ENCODE measurements around the gene OBSCN. TPM values are rescaled to one million over a fixed set of nuclear protein-coding genes. Genes with fewer than 3 reads are reported as not detected.

Gene OBSCN
- total and polyA plus RNA-seq, 2 donors (not counting 1 experiment from before 2014, with no cell fraction given): 10.0 to 63.9 TPM

GRCh38 chr1:228204958-228205357 lies 2.9 kb upstream of the OBSCN start:
- Histone ChIP-seq H3K27me3 (replicated peaks in 1 of 4; ENCODE audit: control extremely low read depth in 1 of 4, control insufficient read depth in 3 of 4, insufficient read depth in 4 of 4, low read length in 3 of 4) (peaks cover 0 to 18% (median 0%) of the 10 kb centered on the region in 4 experiments), H3K4me1 (ENCODE audit: control insufficient read depth in 2 of 2, insufficient read depth in 2 of 2, low read length in 2 of 2) (no peaks in the 10 kb centered on the region), H3K9me3 (ENCODE audit: control extremely low read depth in 1 of 3, control insufficient read depth in 2 of 3, insufficient read depth in 1 of 3, low read length in 2 of 3) (peaks cover 0 to 4% (median 3%) of the 10 kb centered on the region in 3 donors), H3K4me3 (ENCODE audit: control extremely low read depth in 1 of 5, extremely low read depth in 1 of 5, insufficient read depth in 1 of 5, low read depth in 2 of 5, low read length in 4 of 5) (no peak overlapping the region), H4K20me1 (ENCODE audit: control insufficient read depth, insufficient read depth, low read length, poor library complexity, severe bottlenecking) (no peaks in the 10 kb centered on the region), H3K9ac (ENCODE audit: low read length) (no peak overlapping the region), H2AFZ (ENCODE audit: insufficient read depth, low read depth, low read length, poor library complexity, severe bottlenecking) (no peak overlapping the region), H3K27ac (ENCODE audit: low read length in 2 of 2) (no peak overlapping the region), H3K36me3 (replicated peaks in 1 of 2; ENCODE audit: control extremely low read depth in 1 of 2, control insufficient read depth in 1 of 2, extremely low read depth in 1 of 2, insufficient read depth in 2 of 2, low read length in 1 of 2) (no peaks in the 10 kb centered on the region), H3K79me2 (ENCODE audit: control insufficient read depth, insufficient read depth, low read length) (no peaks in the 10 kb centered on the region), H3K4me2 (replicated peaks; ENCODE audit: low read depth, low read length, poor library complexity, severe bottlenecking) (no peak overlapping the region)
- CTCF ChIA-PET: no interaction called here
- POLR2A ChIA-PET: no interaction called here
- Mint-ChIP-seq H3K27me3 (peaks cover 3% of the 10 kb centered on the region), H3K4me1 (no peaks in the 10 kb centered on the region), H3K27ac (no peak overlapping the region), H3K4me3 (no peak overlapping the region), H3K9me3 (ENCODE audit: insufficient read depth) (no peaks in the 10 kb centered on the region)
- 60% methylated on average over 4 of the region's 8 CpGs for WGBS (ENCODE audit: insufficient coverage)
- DNase-seq (no peak), ATAC-seq (ENCODE audit: low read depth) (no peak)
- intact Hi-C loops (cut with micrococcal nuclease): no loop called here
- TF ChIP-seq EZH2 (IDR thresholded peaks at IDR 0.05; ENCODE audit: borderline replicate concordance, insufficient read depth, low read depth, low read length, poor library complexity, severe bottlenecking) (no peak), CTCF (IDR thresholded peaks at IDR 0.05) (no peak)

GRCh38 chr1:228205526-228206436 lies 2.1 kb upstream of the OBSCN start:
- DNase-seq (no peak), ATAC-seq (ENCODE audit: low read depth) (no peak)
- Histone ChIP-seq H3K4me2 (replicated peaks; ENCODE audit: low read depth, low read length, poor library complexity, severe bottlenecking) (no peak overlapping the region), H3K9ac (ENCODE audit: low read length) (no peak overlapping the region), H4K20me1 (ENCODE audit: control insufficient read depth, insufficient read depth, low read length, poor library complexity, severe bottlenecking) (no peaks in the 10 kb centered on the region), H3K36me3 (replicated peaks in 1 of 2; ENCODE audit: control extremely low read depth in 1 of 2, control insufficient read depth in 1 of 2, extremely low read depth in 1 of 2, insufficient read depth in 2 of 2, low read length in 1 of 2) (no peaks in the 10 kb centered on the region), H3K9me3 (ENCODE audit: control extremely low read depth in 1 of 3, control insufficient read depth in 2 of 3, insufficient read depth in 1 of 3, low read length in 2 of 3) (no peaks in the 10 kb centered on the region), H3K27me3 (replicated peaks in 1 of 4; ENCODE audit: control extremely low read depth in 1 of 4, control insufficient read depth in 3 of 4, insufficient read depth in 4 of 4, low read length in 3 of 4) (peaks cover 0 to 18% (median 0%) of the 10 kb centered on the region in 4 experiments), H3K27ac (ENCODE audit: low read length in 2 of 2) (no peak overlapping the region), H3K4me3 (ENCODE audit: control extremely low read depth in 1 of 5, extremely low read depth in 1 of 5, insufficient read depth in 1 of 5, low read depth in 2 of 5, low read length in 4 of 5) (no peak overlapping the region), H3K79me2 (ENCODE audit: control insufficient read depth, insufficient read depth, low read length) (no peaks in the 10 kb centered on the region), H2AFZ (ENCODE audit: insufficient read depth, low read depth, low read length, poor library complexity, severe bottlenecking) (no peak overlapping the region), H3K4me1 (ENCODE audit: control insufficient read depth in 2 of 2, insufficient read depth in 2 of 2, low read length in 2 of 2) (no peaks in the 10 kb centered on the region)
- H3K4me3 Mint-ChIP-seq: no peak overlapping the region
- POLR2A ChIA-PET: no interaction called here
- H3K27ac Mint-ChIP-seq: no peak overlapping the region
- 70% methylated on average over 8 of the region's 15 CpGs for WGBS (ENCODE audit: insufficient coverage)
- H3K27me3 Mint-ChIP-seq: peaks cover 3% of the 10 kb centered on the region
- intact Hi-C loops (cut with micrococcal nuclease): no loop called here
- H3K4me1 Mint-ChIP-seq: no peaks in the 10 kb centered on the region
- TF ChIP-seq CTCF (IDR thresholded peaks at IDR 0.05) (no peak), EZH2 (IDR thresholded peaks at IDR 0.05; ENCODE audit: borderline replicate concordance, insufficient read depth, low read depth, low read length, poor library complexity, severe bottlenecking) (no peak)
- H3K9me3 Mint-ChIP-seq (ENCODE audit: insufficient read depth): no peaks in the 10 kb centered on the region
- CTCF ChIA-PET: no interaction called here
